Upper lobe of left lung (tissue), 6 donors: ENCODE data around the gene THEM4. TPM values are rescaled to one million over a fixed set of nuclear protein-coding genes. Genes with fewer than 3 reads are reported as not detected.

Experiments used
- ATAC-seq, 2 donors: fragments of 200-7000 bp; cut with Tn5 transposase; one replicate each; pipeline ENCODE4 v1.9.1; 2022; ENCODE audit warnings: mild to moderate bottlenecking in 2 of 2, moderate library complexity in 2 of 2; ENCODE audit not compliant: low FRiP score in 2 of 2
- DNase-seq, 2 donors: peaks; one replicate each; pipeline ENCODE4 v3.0.0-alpha.2; 2019 to 2020
- H3K27ac ChIP-seq, 4 donors: fragments of 200-600 bp; sonication (generic); one replicate each; pipeline ENCODE4 v1.5.1; 2016 to 2019
- H3K27me3 ChIP-seq, 4 donors: fragments of 200-600 bp; sonication (generic); one replicate each; pipeline ENCODE4 v1.5.1; 2017 to 2019
- H3K36me3 ChIP-seq, 4 donors: fragments of 200-600 bp; sonication (generic); one replicate each; pipeline ENCODE4 v1.5.1; 2016 to 2019
- H3K4me1 ChIP-seq, 4 donors: fragments of 200-600 bp; sonication (generic); one replicate each; pipeline ENCODE4 v1.5.1; 2018 to 2019
- H3K4me3 ChIP-seq, 4 donors: fragments of 200-600 bp; sonication (generic); one replicate each; pipeline ENCODE4 v1.5.1; 2017 to 2019; ENCODE audit warnings: mild to moderate bottlenecking in 2 of 4, moderate library complexity in 1 of 4
- H3K9me3 ChIP-seq, 4 donors: fragments of 200-600 bp; sonication (generic); one replicate each; pipeline ENCODE4 v1.5.1; 2018 to 2019
- EP300 ChIP-seq, 4 donors: sonication (generic); formaldehyde crosslinking; IDR thresholded peaks; one replicate each; pipeline ENCODE4 v1.5.1; 2017; ENCODE audit warnings: antibody characterized with exemption in 4 of 4, control low read depth in 2 of 4
- POLR2A ChIP-seq, 4 donors: fragments of 450-650 bp; IDR thresholded peaks; one replicate each; pipeline ENCODE4 v1.5.1; 2016 to 2017; ENCODE audit warnings: antibody characterized with exemption in 4 of 4, mild to moderate bottlenecking in 2 of 4
- POLR2AphosphoS5 ChIP-seq, 2 donors: sonication (generic); formaldehyde crosslinking; IDR thresholded peaks; one replicate each; pipeline ENCODE4 v1.5.1; 2017; ENCODE audit warnings: antibody characterized with exemption in 2 of 2
- WGBS, 2 donors: methylation state at CpG; one replicate each; pipeline ENCODE4 v1.1.5; 2017 to 2018; 5-methylcytosine and 5-hydroxymethylcytosine counted together
- total RNA-seq, 6 donors: library from RNA; depleted of rRNA in 4 of 6; stranded (reverse); fragments of >200 nt in 4 of 6; gene quantifications; one replicate each; pipeline versions ENCODE4 v1.1.0 to v1.2.1, GENCODE V29; 2016 to 2021
- TF ChIP-seq, protein P1 (sequence below), 6 experiments: fragments of 450-650 bp in 4 of 6; fragments of 200-600 bp in 2 of 6; sonication (generic) in 2 of 6; IDR thresholded peaks; one replicate each; pipeline ENCODE4 v1.5.1; 2016 to 2019; ENCODE audit warnings: antibody characterized with exemption in 6 of 6
- donor health status: DM: no; HTN: no; CAD: no; lungs with moderate emphysema.
- donor health status: DM: no; HTN: yes; CAD: no; lungs with severe emphysema.

The THEM4 gene
- total RNA-seq, 6 donors from 2014 or later, result 11.9 to 39.8 (median 15.5) TPM

DNA sequence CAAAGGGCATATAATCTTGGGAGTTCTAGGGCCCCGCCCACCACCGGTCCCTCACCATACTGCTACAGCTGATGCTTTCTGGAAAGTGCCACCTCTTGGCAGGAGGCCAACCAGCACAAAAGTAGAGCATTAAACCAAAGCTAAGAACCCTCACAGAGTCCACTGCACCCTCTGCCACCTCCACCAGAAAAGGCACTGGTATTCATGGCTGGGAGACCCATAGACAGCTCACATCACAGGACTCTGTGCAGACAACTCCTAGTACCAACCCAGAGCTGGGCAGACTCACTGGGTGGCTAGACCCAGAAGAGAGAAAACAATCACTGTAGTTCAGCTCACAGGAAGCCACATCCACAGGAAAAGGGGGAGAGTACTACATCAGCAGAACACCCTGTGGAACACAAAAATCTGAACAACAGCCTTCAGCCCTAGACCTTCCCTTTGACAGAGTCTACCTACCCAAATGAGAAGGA lies 10.8 kb downstream of the THEM4 start:
- ATAC-seq, result no peak
- 50% methylated on average over 2 of the region's 2 CpGs; no CpG with 5 or more reads in 1 of the 2 donors for WGBS, 2 donors

DNA sequence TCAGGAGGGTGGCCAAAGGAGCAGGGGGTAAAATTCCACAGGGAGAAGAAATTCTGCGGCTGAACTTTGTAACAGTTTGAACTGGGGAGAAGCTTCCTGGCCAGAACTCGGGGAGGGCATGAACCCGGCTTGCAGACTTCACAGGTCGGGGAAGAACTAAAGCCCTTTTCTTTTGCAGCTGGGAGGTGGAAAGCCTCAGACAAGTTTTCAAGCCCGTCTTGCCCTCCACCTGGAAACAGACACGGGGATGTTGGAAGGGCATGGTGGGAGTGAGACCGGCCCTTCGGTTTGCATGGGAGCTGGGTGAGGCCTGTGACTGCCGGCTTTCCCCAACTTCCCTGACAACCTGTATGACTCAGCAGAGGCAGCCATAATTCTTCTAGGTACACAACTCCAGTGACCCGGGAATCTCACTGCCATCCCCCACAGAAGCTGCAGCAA lies 11.3 kb downstream of the THEM4 start:
- peaks cover 0 to 18% (median 4%) of the 10 kb centered on the region in 4 donors for H3K36me3 ChIP-seq
- no peaks in the 10 kb centered on the region for H3K27me3 ChIP-seq
- WGBS, 2 donors, result 75 to 89% methylated on average over 6 to 10 of the region's 10 CpGs
- DNase-seq (no peak), ATAC-seq (no peak)
- TF ChIP-seq POLR2AphosphoS5 (IDR thresholded peaks at IDR 0.05), result no peak
- no peak for TF ChIP-seq EP300 (IDR thresholded peaks at IDR 0.05)
- TF ChIP-seq, protein P1, sequence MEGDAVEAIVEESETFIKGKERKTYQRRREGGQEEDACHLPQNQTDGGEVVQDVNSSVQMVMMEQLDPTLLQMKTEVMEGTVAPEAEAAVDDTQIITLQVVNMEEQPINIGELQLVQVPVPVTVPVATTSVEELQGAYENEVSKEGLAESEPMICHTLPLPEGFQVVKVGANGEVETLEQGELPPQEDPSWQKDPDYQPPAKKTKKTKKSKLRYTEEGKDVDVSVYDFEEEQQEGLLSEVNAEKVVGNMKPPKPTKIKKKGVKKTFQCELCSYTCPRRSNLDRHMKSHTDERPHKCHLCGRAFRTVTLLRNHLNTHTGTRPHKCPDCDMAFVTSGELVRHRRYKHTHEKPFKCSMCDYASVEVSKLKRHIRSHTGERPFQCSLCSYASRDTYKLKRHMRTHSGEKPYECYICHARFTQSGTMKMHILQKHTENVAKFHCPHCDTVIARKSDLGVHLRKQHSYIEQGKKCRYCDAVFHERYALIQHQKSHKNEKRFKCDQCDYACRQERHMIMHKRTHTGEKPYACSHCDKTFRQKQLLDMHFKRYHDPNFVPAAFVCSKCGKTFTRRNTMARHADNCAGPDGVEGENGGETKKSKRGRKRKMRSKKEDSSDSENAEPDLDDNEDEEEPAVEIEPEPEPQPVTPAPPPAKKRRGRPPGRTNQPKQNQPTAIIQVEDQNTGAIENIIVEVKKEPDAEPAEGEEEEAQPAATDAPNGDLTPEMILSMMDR (IDR thresholded peaks at IDR 0.05), result no peak
- TF ChIP-seq POLR2A (IDR thresholded peaks at IDR 0.05), result no peak
- peak overlapping the region in 2 of 4 donors; percentile 3 to 23 for H3K27ac ChIP-seq
- no peak overlapping the region for H3K4me3 ChIP-seq
- H3K9me3 ChIP-seq, result peaks cover 0 to 13% (median 6%) of the 10 kb centered on the region in 4 donors
- H3K4me1 ChIP-seq, result peaks cover 0 to 14% (median 7%) of the 10 kb centered on the region in 4 donors

More for the DNA sequence above, 10.8 kb downstream of the THEM4 start:
- H3K27me3 ChIP-seq, result no peaks in the 10 kb centered on the region
- peaks cover 0 to 12% (median 2%) of the 10 kb centered on the region in 4 donors for H3K36me3 ChIP-seq
- peaks cover 0 to 14% (median 7%) of the 10 kb centered on the region in 4 donors for H3K4me1 ChIP-seq
- H3K27ac ChIP-seq, result peak overlapping the region in 2 of 4 donors; percentile 21 to 48
- TF ChIP-seq EP300 (IDR thresholded peaks at IDR 0.05), result no peak
- TF ChIP-seq POLR2A (IDR thresholded peaks at IDR 0.05), result no peak
- TF ChIP-seq, protein P1 (IDR thresholded peaks at IDR 0.05), result no peak
- TF ChIP-seq POLR2AphosphoS5 (IDR thresholded peaks at IDR 0.05), result no peak
- H3K9me3 ChIP-seq, result peaks cover 0 to 13% (median 6%) of the 10 kb centered on the region in 4 donors
- H3K4me3 ChIP-seq, result no peak overlapping the region
- DNase-seq, result no peak

DNA sequence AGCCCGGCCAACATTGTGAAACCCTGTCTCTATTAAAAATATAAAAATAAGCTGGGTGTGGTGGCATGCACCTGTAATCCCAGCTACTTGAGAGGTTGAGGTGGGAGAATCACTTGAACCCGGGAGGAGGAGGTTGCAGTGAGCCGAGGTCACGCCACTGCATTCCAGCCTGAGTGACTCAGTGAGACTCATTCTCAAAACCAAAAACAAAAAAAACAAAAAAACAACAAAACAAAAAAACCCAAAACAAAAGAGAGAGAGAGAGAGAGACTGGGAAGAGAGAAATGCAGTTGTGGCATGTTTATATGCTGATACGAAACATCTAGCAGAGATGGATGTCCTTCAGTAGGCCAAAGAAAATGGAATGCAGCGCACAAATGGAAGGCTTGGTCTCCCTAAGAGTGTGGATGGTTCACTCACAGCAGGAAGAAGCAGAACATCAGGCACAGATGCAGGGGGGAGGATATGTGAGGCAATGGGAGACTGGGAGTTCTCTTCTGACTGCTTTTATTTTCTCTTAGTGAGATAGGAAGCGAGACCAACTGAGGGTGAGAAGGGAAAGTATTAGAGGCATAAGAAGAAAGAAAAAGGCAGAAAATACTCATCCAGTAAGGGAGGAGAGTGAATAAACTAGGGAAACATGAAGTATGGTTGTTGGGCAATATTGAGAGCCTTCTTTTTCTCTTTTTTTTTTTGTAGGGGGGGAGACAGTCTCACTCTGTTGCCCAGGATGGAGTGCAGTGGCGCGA lies 16.0 kb downstream of the THEM4 start:
- peaks cover 0 to 41% (median 9%) of the 10 kb centered on the region in 4 donors for H3K36me3 ChIP-seq
- H3K9me3 ChIP-seq, result no peaks in the 10 kb centered on the region
- no peaks in the 10 kb centered on the region for H3K27me3 ChIP-seq
- ATAC-seq (no peak), DNase-seq (no peak)
- no peak for TF ChIP-seq POLR2AphosphoS5 (IDR thresholded peaks at IDR 0.05)
- no peak for TF ChIP-seq EP300 (IDR thresholded peaks at IDR 0.05)
- TF ChIP-seq, protein P1 (IDR thresholded peaks at IDR 0.05), result no peak
- TF ChIP-seq POLR2A (IDR thresholded peaks at IDR 0.05), result no peak
- peaks cover 0 to 5% (median 2%) of the 10 kb centered on the region in 4 donors for H3K4me1 ChIP-seq
- H3K27ac ChIP-seq, result no peak overlapping the region
- H3K4me3 ChIP-seq, result no peak overlapping the region
- 91 to 96% methylated on average over 9 of the region's 9 CpGs for WGBS, 2 donors

DNA sequence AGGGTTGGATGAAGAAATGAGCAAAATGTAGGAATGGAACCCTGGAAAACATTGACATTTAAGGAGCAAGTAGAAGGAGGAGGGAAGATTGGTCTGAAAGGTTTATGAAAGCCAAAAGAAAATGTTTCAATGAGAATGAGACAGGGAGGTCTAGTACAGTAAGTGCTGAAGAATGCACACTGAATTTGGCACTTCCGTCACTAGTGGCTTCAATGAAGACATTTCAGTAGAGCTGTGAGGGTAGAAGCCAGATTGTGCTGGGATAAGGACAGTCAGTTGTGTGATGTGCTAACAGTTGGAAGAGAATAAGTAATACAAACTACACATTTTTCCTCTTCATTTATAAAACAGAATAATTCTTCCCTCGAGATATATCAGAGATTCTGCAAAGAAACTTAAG lies 17.1 kb downstream of the THEM4 start:
- whole genome bisulfite sequencing, 2 donors, result 86 to 96% methylated on average over 2 of the region's 2 CpGs
- peaks cover 0 to 50% (median 10%) of the 10 kb centered on the region in 4 donors for H3K36me3 ChIP-seq
- ATAC-seq (no peak), DNase-seq (no peak)
- H3K27ac ChIP-seq, result no peak overlapping the region
- H3K9me3 ChIP-seq, result no peaks in the 10 kb centered on the region
- H3K4me1 ChIP-seq, result no peaks in the 10 kb centered on the region
- TF ChIP-seq POLR2A (IDR thresholded peaks at IDR 0.05), result no peak
- no peak for TF ChIP-seq POLR2AphosphoS5 (IDR thresholded peaks at IDR 0.05)
- TF ChIP-seq, protein P1 (IDR thresholded peaks at IDR 0.05), result no peak
- no peak for TF ChIP-seq EP300 (IDR thresholded peaks at IDR 0.05)
- no peak overlapping the region for H3K4me3 ChIP-seq
- H3K27me3 ChIP-seq, result no peaks in the 10 kb centered on the region
